ENCODE measurements around the gene MCUB. TPM values are rescaled to one million over a fixed set of nuclear protein-coding genes. Genes with fewer than 3 reads are reported as not detected.
"Not testable (repeated sequence)": the region's sequence is repeated elsewhere in the genome, so short reads cannot be mapped to it uniquely, and the experiment has no call there.

Gene MCUB
- total and polyA plus RNA-seq, 2 donors from 2014 or later, result 2.3 to 15.2 TPM

GRCh38 chr4:109574931-109575804 is 15.1 kb downstream of the MCUB start:
- DNase-seq (no peak), FAIRE-seq (no peak)
- H3K27me3 ChIP-seq (ENCODE audit: control insufficient read depth, insufficient read depth, low read length), result no peaks in the 10 kb centered on the region
- no peak overlapping the region for H3K4me3 ChIP-seq (ENCODE audit: low read length in 3 of 3)
- no peaks in the 10 kb centered on the region for H3K4me1 ChIP-seq (ENCODE audit: control insufficient read depth in 2 of 3, insufficient read depth in 2 of 3, low read depth in 1 of 3, low read length in 3 of 3)
- H3K27ac ChIP-seq (ENCODE audit: low read depth in 2 of 2, low read length in 2 of 2), result no peak overlapping the region
- intact Hi-C loops (cut with DNase I), result no loop called here
- H3K36me3 ChIP-seq (ENCODE audit: control insufficient read depth in 2 of 3, insufficient read depth in 3 of 3, low read length in 3 of 3), result no peaks in the 10 kb centered on the region
- H3K9me3 ChIP-seq (ENCODE audit: control insufficient read depth in 2 of 3, insufficient read depth in 1 of 3, low read length in 3 of 3), result no peaks in the 10 kb centered on the region
- TF ChIP-seq, protein P1, sequence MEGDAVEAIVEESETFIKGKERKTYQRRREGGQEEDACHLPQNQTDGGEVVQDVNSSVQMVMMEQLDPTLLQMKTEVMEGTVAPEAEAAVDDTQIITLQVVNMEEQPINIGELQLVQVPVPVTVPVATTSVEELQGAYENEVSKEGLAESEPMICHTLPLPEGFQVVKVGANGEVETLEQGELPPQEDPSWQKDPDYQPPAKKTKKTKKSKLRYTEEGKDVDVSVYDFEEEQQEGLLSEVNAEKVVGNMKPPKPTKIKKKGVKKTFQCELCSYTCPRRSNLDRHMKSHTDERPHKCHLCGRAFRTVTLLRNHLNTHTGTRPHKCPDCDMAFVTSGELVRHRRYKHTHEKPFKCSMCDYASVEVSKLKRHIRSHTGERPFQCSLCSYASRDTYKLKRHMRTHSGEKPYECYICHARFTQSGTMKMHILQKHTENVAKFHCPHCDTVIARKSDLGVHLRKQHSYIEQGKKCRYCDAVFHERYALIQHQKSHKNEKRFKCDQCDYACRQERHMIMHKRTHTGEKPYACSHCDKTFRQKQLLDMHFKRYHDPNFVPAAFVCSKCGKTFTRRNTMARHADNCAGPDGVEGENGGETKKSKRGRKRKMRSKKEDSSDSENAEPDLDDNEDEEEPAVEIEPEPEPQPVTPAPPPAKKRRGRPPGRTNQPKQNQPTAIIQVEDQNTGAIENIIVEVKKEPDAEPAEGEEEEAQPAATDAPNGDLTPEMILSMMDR (IDR thresholded peaks at IDR 0.05; ENCODE audit: borderline replicate concordance, extremely low read depth, insufficient read depth), result no peak
- no peak overlapping the region for H3K9ac ChIP-seq (ENCODE audit: low read length in 3 of 3)

GRCh38 chr4:109576462-109576861 is 16.4 kb downstream of the MCUB start:
- intact Hi-C loops (cut with DNase I), result no loop called here
- FAIRE-seq (no peak), DNase-seq (peak in 1 of 5 donors; percentile 48)

DNA sequence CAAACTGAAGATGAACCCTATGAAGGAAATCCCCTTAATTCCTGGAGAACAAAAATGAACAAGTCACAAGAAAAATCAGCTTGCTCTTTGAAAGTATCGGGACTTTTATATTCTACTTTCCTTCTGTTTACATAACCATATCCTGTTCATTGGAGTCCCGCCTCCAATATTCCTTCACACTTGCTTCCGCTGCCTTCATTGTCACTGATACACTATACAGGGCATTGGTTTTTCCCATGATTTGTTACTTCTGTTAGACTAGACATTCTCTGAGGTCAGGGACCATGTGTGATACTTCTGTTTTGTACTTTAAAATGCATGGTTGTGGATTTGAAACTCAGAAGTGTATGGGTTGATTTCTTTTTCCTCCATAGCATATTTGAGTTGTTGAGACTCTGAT is 18.8 kb downstream of the MCUB start:
- Histone ChIP-seq H3K27me3 (ENCODE audit: control insufficient read depth, insufficient read depth, low read length) (no peaks in the 10 kb centered on the region), H3K36me3 (ENCODE audit: control insufficient read depth in 2 of 3, insufficient read depth in 3 of 3, low read length in 3 of 3) (no peaks in the 10 kb centered on the region), H3K9me3 (ENCODE audit: control insufficient read depth in 2 of 3, insufficient read depth in 1 of 3, low read length in 3 of 3) (no peaks in the 10 kb centered on the region), H3K4me3 (ENCODE audit: low read length in 3 of 3) (no peak overlapping the region), H3K4me1 (ENCODE audit: control insufficient read depth in 2 of 3, insufficient read depth in 2 of 3, low read depth in 1 of 3, low read length in 3 of 3) (no peaks in the 10 kb centered on the region), H3K9ac (ENCODE audit: low read length in 3 of 3) (no peak overlapping the region), H3K27ac (ENCODE audit: low read depth in 2 of 2, low read length in 2 of 2) (no peak overlapping the region)
- intact Hi-C loops (cut with DNase I), result no loop called here
- DNase-seq, result no peak
- TF ChIP-seq, protein P1 (IDR thresholded peaks at IDR 0.05; ENCODE audit: borderline replicate concordance, extremely low read depth, insufficient read depth), result no peak
- FAIRE-seq, result no peak

More at GRCh38 chr4:109576462-109576861, 16.4 kb downstream of the MCUB start:
- Histone ChIP-seq H3K36me3 (ENCODE audit: control insufficient read depth in 2 of 3, insufficient read depth in 3 of 3, low read length in 3 of 3) (no peaks in the 10 kb centered on the region), H3K9me3 (ENCODE audit: control insufficient read depth in 2 of 3, insufficient read depth in 1 of 3, low read length in 3 of 3) (no peaks in the 10 kb centered on the region), H3K9ac (ENCODE audit: low read length in 3 of 3) (no peak overlapping the region), H3K27me3 (ENCODE audit: control insufficient read depth, insufficient read depth, low read length) (no peaks in the 10 kb centered on the region), H3K4me3 (ENCODE audit: low read length in 3 of 3) (no peak overlapping the region), H3K27ac (ENCODE audit: low read depth in 2 of 2, low read length in 2 of 2) (no peak overlapping the region), H3K4me1 (ENCODE audit: control insufficient read depth in 2 of 3, insufficient read depth in 2 of 3, low read depth in 1 of 3, low read length in 3 of 3) (no peaks in the 10 kb centered on the region)
- TF ChIP-seq, protein P1 (IDR thresholded peaks at IDR 0.05; ENCODE audit: borderline replicate concordance, extremely low read depth, insufficient read depth), result no peak

DNA sequence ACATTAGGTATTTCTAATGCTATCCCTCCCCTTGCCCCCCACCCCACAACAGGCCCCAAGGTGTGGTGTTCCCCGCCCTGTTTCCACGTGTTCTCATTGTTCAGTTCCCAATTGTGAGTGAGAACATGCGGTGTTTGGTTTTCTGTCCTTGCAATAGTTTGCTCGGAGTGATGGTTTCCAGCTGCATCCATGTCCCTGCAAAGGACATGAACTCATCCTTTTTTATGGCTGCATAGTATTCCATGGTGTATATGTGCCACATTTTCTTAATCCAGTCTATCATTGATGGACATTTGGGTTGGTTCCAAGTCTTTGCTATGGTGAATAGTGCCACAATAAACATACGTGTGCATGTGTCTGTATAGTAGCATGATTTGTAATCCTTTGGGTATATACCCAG is 20.0 kb downstream of the MCUB start:
- intact Hi-C loops (cut with DNase I); FAIRE-seq; H3K36me3 ChIP-seq (ENCODE audit: control insufficient read depth in 2 of 3, insufficient read depth in 3 of 3, low read length in 3 of 3); H3K4me1 ChIP-seq (ENCODE audit: control insufficient read depth in 2 of 3, insufficient read depth in 2 of 3, low read depth in 1 of 3, low read length in 3 of 3); H3K9ac ChIP-seq (ENCODE audit: low read length in 3 of 3); H3K9me3 ChIP-seq (ENCODE audit: control insufficient read depth in 2 of 3, insufficient read depth in 1 of 3, low read length in 3 of 3); H3K4me3 ChIP-seq (ENCODE audit: low read length in 3 of 3); H3K27me3 ChIP-seq (ENCODE audit: control insufficient read depth, insufficient read depth, low read length); H3K27ac ChIP-seq (ENCODE audit: low read depth in 2 of 2, low read length in 2 of 2); DNase-seq: not testable (repeated sequence)
